ENCODE results near the gene RIT2.

- TF ChIP-seq, protein P1, sequence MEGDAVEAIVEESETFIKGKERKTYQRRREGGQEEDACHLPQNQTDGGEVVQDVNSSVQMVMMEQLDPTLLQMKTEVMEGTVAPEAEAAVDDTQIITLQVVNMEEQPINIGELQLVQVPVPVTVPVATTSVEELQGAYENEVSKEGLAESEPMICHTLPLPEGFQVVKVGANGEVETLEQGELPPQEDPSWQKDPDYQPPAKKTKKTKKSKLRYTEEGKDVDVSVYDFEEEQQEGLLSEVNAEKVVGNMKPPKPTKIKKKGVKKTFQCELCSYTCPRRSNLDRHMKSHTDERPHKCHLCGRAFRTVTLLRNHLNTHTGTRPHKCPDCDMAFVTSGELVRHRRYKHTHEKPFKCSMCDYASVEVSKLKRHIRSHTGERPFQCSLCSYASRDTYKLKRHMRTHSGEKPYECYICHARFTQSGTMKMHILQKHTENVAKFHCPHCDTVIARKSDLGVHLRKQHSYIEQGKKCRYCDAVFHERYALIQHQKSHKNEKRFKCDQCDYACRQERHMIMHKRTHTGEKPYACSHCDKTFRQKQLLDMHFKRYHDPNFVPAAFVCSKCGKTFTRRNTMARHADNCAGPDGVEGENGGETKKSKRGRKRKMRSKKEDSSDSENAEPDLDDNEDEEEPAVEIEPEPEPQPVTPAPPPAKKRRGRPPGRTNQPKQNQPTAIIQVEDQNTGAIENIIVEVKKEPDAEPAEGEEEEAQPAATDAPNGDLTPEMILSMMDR (IDR thresholded peaks at IDR 0.05), result no peak
- TF ChIP-seq POLR2A (IDR thresholded peaks at IDR 0.05), result no peak
Measured at GRCh38 chr18:42782929-42783328, 332.6 kb downstream of the RIT2 start.

Data from ovary (tissue), 3 donors.